Mesenchymal stem cell (in vitro differentiated cells and primary cell): ENCODE data around the gene TRAF6.

Experiments
- DNase-seq: peaks from one replicate; pipeline ENCODE4 v3.0.0-alpha.2; 2013
- H2AFZ ChIP-seq: one replicate; pipeline ENCODE4 v1.6.1; 2013; ENCODE audit warnings: low read depth, mild to moderate bottlenecking, control low read depth, inconsistent platforms, low read length, moderate library complexity
- H2AK5ac ChIP-seq: 2 replicates; pipeline ENCODE4 v1.6.1; 2013; ENCODE audit warnings: low read length, moderate library complexity, mild to moderate bottlenecking, inconsistent platforms; ENCODE audit not compliant: severe bottlenecking
- H2BK120ac ChIP-seq: one replicate; pipeline ENCODE4 v1.6.1; 2013; ENCODE audit warnings: low read depth, mild to moderate bottlenecking, inconsistent platforms, low read length, moderate library complexity
- H2BK12ac ChIP-seq, 2 experiments: one replicate each; pipeline ENCODE4 v1.6.1; 2013; ENCODE audit warnings: inconsistent platforms in 2 of 2, low read length in 2 of 2, mild to moderate bottlenecking in 2 of 2, moderate library complexity in 2 of 2, control low read depth in 1 of 2
- H2BK15ac ChIP-seq: one replicate; pipeline ENCODE4 v1.6.1; 2013; ENCODE audit warnings: mild to moderate bottlenecking, low read depth, inconsistent platforms; ENCODE audit not compliant: poor library complexity, severe bottlenecking
- H2BK5ac ChIP-seq: 2 replicates; pipeline ENCODE4 v1.6.1; 2013; ENCODE audit warnings: low read depth, mild to moderate bottlenecking, low read length, control low read depth, inconsistent platforms; ENCODE audit not compliant: poor library complexity, severe bottlenecking
- H3K14ac ChIP-seq, 2 experiments: one replicate each; pipeline ENCODE4 v1.6.1; 2013; ENCODE audit warnings: inconsistent platforms in 2 of 2, low read length in 2 of 2, control low read depth in 1 of 2, mild to moderate bottlenecking in 1 of 2, moderate library complexity in 1 of 2
- H3K18ac ChIP-seq, 2 experiments: one replicate each; pipeline ENCODE4 v1.6.1; 2013; ENCODE audit warnings: inconsistent platforms in 2 of 2, low read length in 2 of 2, control low read depth in 1 of 2, low read depth in 1 of 2, mild to moderate bottlenecking in 1 of 2
- H3K23ac ChIP-seq, 2 experiments: one replicate each; pipeline ENCODE4 v1.6.1; 2013; ENCODE audit warnings: inconsistent platforms in 2 of 2, low read length in 2 of 2, mild to moderate bottlenecking in 2 of 2, moderate library complexity in 2 of 2, control low read depth in 1 of 2
- H3K27ac ChIP-seq: 2 replicates; pipeline ENCODE4 v1.5.1; 2013; ENCODE audit warnings: mild to moderate bottlenecking, moderate library complexity, low read length, control low read depth, inconsistent platforms; ENCODE audit not compliant: poor library complexity, severe bottlenecking
- H3K27me3 ChIP-seq, 2 experiments: 2 replicates each; pipeline versions ENCODE4 v1.6.1 to v1.7.0; 2013; ENCODE audit warnings: low read length in 2 of 2, mild to moderate bottlenecking in 2 of 2, moderate library complexity in 2 of 2, control low read depth in 1 of 2, inconsistent platforms in 1 of 2; ENCODE audit not compliant: control insufficient read depth in 1 of 2, insufficient read depth in 1 of 2
- H3K36me3 ChIP-seq, 2 experiments: 2 replicates each; pipeline versions ENCODE4 v1.6.1 to v1.7.0; 2013; ENCODE audit warnings: low read length in 2 of 2, control low read depth in 1 of 2, inconsistent platforms in 1 of 2, low read depth in 1 of 2, mild to moderate bottlenecking in 1 of 2; ENCODE audit not compliant: insufficient read depth in 2 of 2, control insufficient read depth in 1 of 2
- H3K4ac ChIP-seq, 2 experiments: one replicate each; pipeline ENCODE4 v1.6.1; 2013; ENCODE audit warnings: inconsistent platforms in 2 of 2, low read length in 2 of 2, mild to moderate bottlenecking in 2 of 2, moderate library complexity in 2 of 2, control low read depth in 1 of 2, low read depth in 1 of 2
- H3K4me1 ChIP-seq: 2 replicates; pipeline ENCODE4 v1.6.1; 2013; ENCODE audit warnings: low read depth, low read length, control low read depth; ENCODE audit not compliant: control insufficient read depth, insufficient read depth
- H3K4me2 ChIP-seq: 2 replicates; pipeline ENCODE4 v1.6.1; 2013; ENCODE audit warnings: low read length, mild to moderate bottlenecking, inconsistent platforms; ENCODE audit not compliant: poor library complexity, severe bottlenecking
- H3K4me3 ChIP-seq, 2 experiments: 2 replicates each; pipeline versions ENCODE4 v1.5.1 to v1.7.0; 2013; ENCODE audit warnings: low read length in 2 of 2, mild to moderate bottlenecking in 2 of 2, control low read depth in 1 of 2, low read depth in 1 of 2; ENCODE audit not compliant: insufficient read depth in 1 of 2
- H3K79me1 ChIP-seq: replicated peaks from 2 replicates; pipeline ENCODE4 v1.6.1; 2013; ENCODE audit warnings: mild to moderate bottlenecking, control low read depth, low read length, inconsistent platforms; ENCODE audit not compliant: poor library complexity, severe bottlenecking
- H3K9ac ChIP-seq: 2 replicates; pipeline ENCODE4 v1.7.0; 2013; ENCODE audit warnings: mild to moderate bottlenecking, low read length, moderate library complexity
- H3K9me3 ChIP-seq: 2 replicates; pipeline ENCODE4 v1.7.0; 2013; ENCODE audit warnings: mild to moderate bottlenecking, low read length; ENCODE audit not compliant: control insufficient read depth
- H4K8ac ChIP-seq: one replicate; pipeline ENCODE4 v1.6.1; 2013; ENCODE audit warnings: inconsistent platforms, mild to moderate bottlenecking, low read length, moderate library complexity
- H4K91ac ChIP-seq: one replicate; pipeline ENCODE4 v1.6.1; 2013; ENCODE audit warnings: mild to moderate bottlenecking, low read length, inconsistent platforms
- WGBS: methylation state at CpG from one replicate; pipeline ENCODE4 v1.1.7; 2013; ENCODE audit warnings: mixed read lengths; 5-methylcytosine and 5-hydroxymethylcytosine counted together

The TRAF6 gene

DNA sequence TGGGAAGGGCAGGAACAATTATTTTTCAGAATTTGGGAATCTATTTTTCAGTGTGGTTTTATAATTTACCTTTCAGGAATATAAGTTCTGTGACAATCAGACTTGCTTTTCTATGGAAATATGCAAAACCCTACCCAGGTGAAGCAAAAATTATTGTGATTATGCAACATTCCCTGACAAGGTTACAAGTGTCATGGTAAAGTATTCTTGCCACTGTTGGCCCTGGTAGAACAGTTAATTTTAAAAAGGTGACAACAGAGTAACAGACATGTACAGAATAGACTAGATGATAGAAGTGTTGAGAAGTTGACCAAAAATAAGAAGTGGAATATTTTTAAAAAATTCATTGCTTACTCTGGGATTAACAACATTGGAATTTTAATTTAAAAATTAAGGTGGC is 29.2 kb downstream of the TRAF6 start:
- Histone ChIP-seq H3K14ac (no peak overlapping the region), H2BK5ac (no peak overlapping the region), H3K18ac (no peak overlapping the region), H3K23ac (no peak overlapping the region), H2BK12ac (no peak overlapping the region), H3K27me3 (no peaks in the 10 kb centered on the region), H3K4me2 (no peak overlapping the region), H3K36me3 (peaks cover 6 to 22% of the 10 kb centered on the region in 2 experiments), H4K91ac (no peak overlapping the region), H3K9me3 (no peaks in the 10 kb centered on the region), H4K8ac (no peak overlapping the region), H2BK15ac (no peak overlapping the region), H3K79me1 (peaks cover 5% of the 10 kb centered on the region), H2AFZ (no peak overlapping the region), H2BK120ac (no peak overlapping the region), H3K27ac (no peak overlapping the region), H3K4me3 (no peak overlapping the region), H2AK5ac (no peak overlapping the region), H3K4ac (no peak overlapping the region), H3K9ac (no peak overlapping the region), H3K4me1 (no peaks in the 10 kb centered on the region)
- no peak for DNase-seq

GRCh38 chr11:36478700-36479329 is 31.3 kb downstream of the TRAF6 start:
- WGBS: 60% methylated on average over 2 of the region's 2 CpGs
- Histone ChIP-seq H4K8ac (no peak overlapping the region), H3K4ac (no peak overlapping the region), H3K27ac (no peak overlapping the region), H3K18ac (no peak overlapping the region), H2BK15ac (no peak overlapping the region), H3K4me3 (no peak overlapping the region), H3K4me2 (no peak overlapping the region), H3K36me3 (peaks cover 0 to 2% of the 10 kb centered on the region in 2 experiments), H2AK5ac (no peak overlapping the region), H3K23ac (no peak overlapping the region), H4K91ac (no peak overlapping the region), H3K79me1 (peaks cover 2% of the 10 kb centered on the region), H2AFZ (no peak overlapping the region), H3K9me3 (no peaks in the 10 kb centered on the region), H3K4me1 (no peaks in the 10 kb centered on the region), H3K14ac (no peak overlapping the region), H2BK5ac (no peak overlapping the region), H2BK12ac (no peak overlapping the region), H2BK120ac (no peak overlapping the region), H3K9ac (peak overlapping the region; percentile 8), H3K27me3 (no peaks in the 10 kb centered on the region)
- DNase-seq: peak; percentile 73

GRCh38 chr11:36475192-36475591 is 34.9 kb downstream of the TRAF6 start:
- H3K4me3 ChIP-seq: no peak overlapping the region
- H2BK15ac ChIP-seq: no peak overlapping the region
- H3K23ac ChIP-seq: no peak overlapping the region
- H3K9me3 ChIP-seq: no peaks in the 10 kb centered on the region
- no peak overlapping the region for H2BK120ac ChIP-seq
- no peak overlapping the region for H3K4ac ChIP-seq
- H3K27ac ChIP-seq: no peak overlapping the region
- H4K8ac ChIP-seq: no peak overlapping the region
- no peak overlapping the region for H3K9ac ChIP-seq
- H3K4me2 ChIP-seq: no peak overlapping the region
- no peak overlapping the region for H2AFZ ChIP-seq
- H2BK12ac ChIP-seq: no peak overlapping the region
- DNase-seq: no peak
- WGBS: no CpG with 5 or more reads among the region's 1 CpG
- no peak overlapping the region for H2AK5ac ChIP-seq
- no peaks in the 10 kb centered on the region for H3K36me3 ChIP-seq
- H4K91ac ChIP-seq: no peak overlapping the region
- no peak overlapping the region for H3K18ac ChIP-seq
- H3K27me3 ChIP-seq: no peaks in the 10 kb centered on the region
- H3K4me1 ChIP-seq: peaks cover 4% of the 10 kb centered on the region
- no peak overlapping the region for H3K14ac ChIP-seq
- peaks cover 2% of the 10 kb centered on the region for H3K79me1 ChIP-seq
- H2BK5ac ChIP-seq: no peak overlapping the region

DNA sequence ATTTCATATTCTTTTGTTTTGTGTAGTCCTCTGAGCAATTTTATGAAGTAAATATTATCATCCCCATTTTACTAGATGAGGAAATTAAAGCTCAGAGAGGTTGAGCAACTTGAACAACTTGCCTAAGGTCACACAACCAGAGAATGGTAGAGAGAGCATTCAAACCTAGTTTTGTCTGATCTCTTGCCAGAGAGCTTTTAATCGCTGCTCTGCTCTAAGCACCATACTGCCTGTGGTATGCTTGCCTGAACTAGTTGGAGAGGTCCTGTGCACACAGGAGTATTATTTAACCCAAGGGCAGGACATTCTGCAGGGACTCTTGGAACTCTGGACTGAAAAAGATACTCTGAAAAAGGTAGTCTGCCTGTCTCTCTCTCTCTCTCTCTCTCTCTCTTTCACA is 38.5 kb downstream of the TRAF6 start:
- Histone ChIP-seq H3K14ac (no peak overlapping the region), H3K4me3 (no peak overlapping the region), H3K27me3 (peaks cover 0 to 3% of the 10 kb centered on the region in 2 experiments), H3K4ac (no peak overlapping the region), H2AFZ (no peak overlapping the region), H3K79me1 (no peaks in the 10 kb centered on the region), H2BK12ac (no peak overlapping the region), H2AK5ac (no peak overlapping the region), H3K9ac (no peak overlapping the region), H3K36me3 (peaks cover 0 to 5% of the 10 kb centered on the region in 2 experiments), H3K18ac (no peak overlapping the region), H3K4me1 (peaks cover 14% of the 10 kb centered on the region), H2BK120ac (no peak overlapping the region), H3K4me2 (no peak overlapping the region), H3K23ac (no peak overlapping the region), H4K91ac (no peak overlapping the region), H2BK15ac (no peak overlapping the region), H4K8ac (no peak overlapping the region), H3K9me3 (no peaks in the 10 kb centered on the region), H2BK5ac (no peak overlapping the region), H3K27ac (no peak overlapping the region)
- DNase-seq: no peak
- WGBS: 94% methylated on average over 1 of the region's 1 CpG
